CD14-positive monocyte (primary cell): ENCODE data around the gene SH2D3C. TPM values are rescaled to one million over a fixed set of nuclear protein-coding genes. Genes with fewer than 3 reads are reported as not detected.

Source experiments
- DNase-seq, 3 donors: peaks; one replicate each; pipeline ENCODE4 v3.0.0-alpha.2; 2011 to 2022
- H2AFZ ChIP-seq: 2 replicates; pipeline ENCODE4 v1.6.0; 2012; ENCODE audit warnings: mild to moderate bottlenecking, low read depth, low read length, inconsistent platforms; ENCODE audit not compliant: insufficient read depth, poor library complexity, severe bottlenecking
- H3K27ac ChIP-seq, 2 donors: 1 replicate in 1 of 2; 2 replicates in 1 of 2; pipeline ENCODE4 v1.5.1; 2012 to 2013; ENCODE audit warnings: low read length in 2 of 2, control low read depth in 1 of 2, inconsistent platforms in 1 of 2, low read depth in 1 of 2, mild to moderate bottlenecking in 1 of 2
- H3K27me3 ChIP-seq, 2 donors: one replicate each; pipeline versions ENCODE4 v1.6.0 to v1.6.1; 2011 to 2013; ENCODE audit warnings: low read length in 2 of 2; ENCODE audit not compliant: control insufficient read depth in 2 of 2, insufficient read depth in 2 of 2
- H3K36me3 ChIP-seq, 2 donors: replicated peaks in 1 of 2; 1 replicate in 1 of 2; 2 replicates in 1 of 2; pipeline versions ENCODE4 v1.5.1 to v1.6.1; 2012 to 2013; ENCODE audit warnings: low read length in 2 of 2, control low read depth in 1 of 2, inconsistent platforms in 1 of 2, mild to moderate bottlenecking in 1 of 2; ENCODE audit not compliant: insufficient read depth in 2 of 2, control insufficient read depth in 1 of 2
- H3K4me1 ChIP-seq, 2 donors: 1 replicate in 1 of 2; 2 replicates in 1 of 2; pipeline versions ENCODE4 v1.5.1 to v1.6.1; 2012 to 2013; ENCODE audit warnings: low read length in 2 of 2, control low read depth in 1 of 2, inconsistent platforms in 1 of 2, mild to moderate bottlenecking in 1 of 2, moderate library complexity in 1 of 2; ENCODE audit not compliant: insufficient read depth in 2 of 2, control insufficient read depth in 1 of 2
- H3K4me2 ChIP-seq: replicated peaks from 2 replicates; pipeline ENCODE3; 2012; ENCODE audit warnings: low read length, moderate library complexity, mild to moderate bottlenecking; ENCODE audit not compliant: poor library complexity, severe bottlenecking; ENCODE audit errors: extremely low read depth
- H3K4me3 ChIP-seq, 3 experiments: fragments of 200-600 bp in 1 of 3; sonication (generic) in 1 of 3; replicated peaks in 1 of 3; 1 replicate in 2 of 3; 2 replicates in 1 of 3; pipeline ENCODE4 v1.5.1; 2011 to 2013; ENCODE audit warnings: low read length in 3 of 3, mild to moderate bottlenecking in 3 of 3, control low read depth in 2 of 3, low read depth in 2 of 3, inconsistent platforms in 1 of 3, moderate library complexity in 1 of 3
- H3K79me2 ChIP-seq: 2 replicates; pipeline ENCODE4 v1.6.0; 2012; ENCODE audit warnings: mild to moderate bottlenecking, control low read depth, inconsistent platforms, low read length, moderate library complexity; ENCODE audit not compliant: insufficient read depth
- H3K9ac ChIP-seq: 2 replicates; pipeline ENCODE4 v1.6.0; 2017; ENCODE audit warnings: low read length, mild to moderate bottlenecking; ENCODE audit not compliant: insufficient read depth, poor library complexity, severe bottlenecking
- H3K9me3 ChIP-seq, 2 donors: replicated peaks in 1 of 2; 1 replicate in 1 of 2; 2 replicates in 1 of 2; pipeline versions ENCODE4 v1.5.1 to v1.6.1; 2012 to 2013; ENCODE audit warnings: low read length in 2 of 2, control low read depth in 1 of 2; ENCODE audit not compliant: control insufficient read depth in 1 of 2, insufficient read depth in 1 of 2
- H4K20me1 ChIP-seq: 2 replicates; pipeline ENCODE4 v1.6.0; 2012; ENCODE audit warnings: mild to moderate bottlenecking, low read length, control low read depth, moderate library complexity; ENCODE audit not compliant: insufficient read depth
- H3K27ac Mint-ChIP-seq, 7 donors: one replicate each; pipeline ENCODE4 v1.8.0; 2020; ENCODE audit warnings: mild to moderate bottlenecking in 7 of 7, mixed read lengths in 7 of 7, moderate library complexity in 6 of 7, inconsistent platforms in 2 of 7
- H3K27me3 Mint-ChIP-seq, 3 donors: one replicate each; pipeline ENCODE4 v1.8.0; 2021 to 2022; ENCODE audit warnings: low read depth in 3 of 3, mild to moderate bottlenecking in 3 of 3, mixed read lengths in 3 of 3, moderate library complexity in 3 of 3, inconsistent platforms in 1 of 3
- H3K36me3 Mint-ChIP-seq, 2 donors: one replicate each; pipeline ENCODE4 v1.8.0; 2020; ENCODE audit warnings: mixed read lengths in 2 of 2, inconsistent platforms in 1 of 2, mild to moderate bottlenecking in 1 of 2
- H3K4me1 Mint-ChIP-seq: one replicate; pipeline ENCODE4 v1.8.0; 2020; ENCODE audit warnings: mild to moderate bottlenecking, mixed read lengths
- H3K4me3 Mint-ChIP-seq, 2 donors: one replicate each; pipeline ENCODE4 v1.8.0; 2020; ENCODE audit warnings: mild to moderate bottlenecking in 2 of 2, mixed read lengths in 2 of 2, moderate library complexity in 1 of 2
- H3K9me3 Mint-ChIP-seq, 7 donors: one replicate each; pipeline ENCODE4 v1.8.0; 2020 to 2022; ENCODE audit warnings: mixed read lengths in 7 of 7, mild to moderate bottlenecking in 6 of 7, moderate library complexity in 6 of 7, inconsistent platforms in 2 of 7
- WGBS: methylation state at CpG from one replicate; pipeline ENCODE4 v1.1.5; 2013; ENCODE audit warnings: missing lambda C conversion rate; ENCODE audit not compliant: insufficient coverage; 5-methylcytosine and 5-hydroxymethylcytosine counted together
- intact Hi-C, 2 donors: fragments of 100-400 bp; cut with micrococcal nuclease; formaldehyde crosslinking; loops; one replicate each; pipeline versions ENCODE4 v1.15.0 to v1.15.1; 2023
- polyA plus RNA-seq, 3 donors: library from polyadenylated mRNA; depleted of rRNA in 1 of 3; unstranded in 2 of 3; stranded (reverse) in 1 of 3; fragments of 300-500 nt in 2 of 3; fragments of >200 nt in 1 of 3; fragmentation: Illumina TruSeq in 2 of 3; gene quantifications; 1 replicate in 2 of 3; 2 replicates in 1 of 3; pipeline ENCODE4 v1.2.3, GENCODE V29; 2012 to 2021
- TF ChIP-seq, protein P1 (sequence below): fragments of 200-600 bp; IDR thresholded peaks from one replicate; pipeline ENCODE4 v1.8.0; 2022; ENCODE audit warnings: antibody characterized with exemption, mild to moderate bottlenecking

Gene SH2D3C
- polyA plus RNA-seq, 3 donors = 11.5 to 47.3 (median 20.5) TPM

DNA sequence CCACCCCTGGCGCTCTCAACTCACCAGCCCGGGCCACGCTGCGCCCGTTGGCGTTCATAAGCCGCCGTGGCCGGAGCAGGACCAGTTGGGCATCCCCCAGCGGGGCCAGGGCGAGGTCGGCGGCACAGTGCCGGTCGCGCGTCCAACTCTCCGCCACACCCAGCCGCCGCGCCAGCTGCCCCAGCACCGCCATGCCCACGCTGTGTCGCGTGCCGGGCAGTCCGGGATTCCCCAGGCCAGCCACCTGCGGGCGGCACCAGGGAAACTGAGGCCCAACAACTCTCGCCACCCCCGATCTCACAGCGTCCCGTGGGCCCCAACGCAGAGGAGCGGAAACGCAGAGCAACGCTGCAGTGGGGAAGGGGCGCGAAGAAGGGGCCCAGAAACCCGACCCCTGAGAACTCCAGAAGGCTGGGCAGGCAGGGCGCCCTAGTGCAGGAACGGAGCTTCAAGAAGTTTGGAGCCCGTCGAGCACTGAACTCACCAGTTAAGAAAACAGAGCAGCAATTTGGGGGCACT, 63.5 kb downstream of the SH2D3C start:
- peak overlapping the region; percentile 42 to 96 (median 90) for H3K4me3 ChIP-seq
- under 1% methylated on average over 44 of the region's 44 CpGs for WGBS
- peak overlapping the region; percentile 26 to 76 for H3K27ac ChIP-seq
- peaks cover 9 to 21% (median 17%) of the 10 kb centered on the region in 3 donors for H3K27me3 Mint-ChIP-seq
- no peaks in the 10 kb centered on the region for H3K9me3 ChIP-seq
- DNase-seq = peak in 2 of 3 donors; percentile 11 to 59
- no peaks in the 10 kb centered on the region for H4K20me1 ChIP-seq
- no peaks in the 10 kb centered on the region for H3K9me3 Mint-ChIP-seq
- peaks cover 26% of the 10 kb centered on the region for H3K4me1 Mint-ChIP-seq
- H2AFZ ChIP-seq = peak overlapping the region; percentile 99
- no peaks in the 10 kb centered on the region for H3K79me2 ChIP-seq
- H3K4me2 ChIP-seq = peak overlapping the region; percentile 98
- peaks cover 0 to 2% of the 10 kb centered on the region in 2 donors for H3K27me3 ChIP-seq
- H3K27ac Mint-ChIP-seq = peak overlapping the region in 6 of 7 donors; percentile 84 to 97 (median 96)
- TF ChIP-seq, protein P1, sequence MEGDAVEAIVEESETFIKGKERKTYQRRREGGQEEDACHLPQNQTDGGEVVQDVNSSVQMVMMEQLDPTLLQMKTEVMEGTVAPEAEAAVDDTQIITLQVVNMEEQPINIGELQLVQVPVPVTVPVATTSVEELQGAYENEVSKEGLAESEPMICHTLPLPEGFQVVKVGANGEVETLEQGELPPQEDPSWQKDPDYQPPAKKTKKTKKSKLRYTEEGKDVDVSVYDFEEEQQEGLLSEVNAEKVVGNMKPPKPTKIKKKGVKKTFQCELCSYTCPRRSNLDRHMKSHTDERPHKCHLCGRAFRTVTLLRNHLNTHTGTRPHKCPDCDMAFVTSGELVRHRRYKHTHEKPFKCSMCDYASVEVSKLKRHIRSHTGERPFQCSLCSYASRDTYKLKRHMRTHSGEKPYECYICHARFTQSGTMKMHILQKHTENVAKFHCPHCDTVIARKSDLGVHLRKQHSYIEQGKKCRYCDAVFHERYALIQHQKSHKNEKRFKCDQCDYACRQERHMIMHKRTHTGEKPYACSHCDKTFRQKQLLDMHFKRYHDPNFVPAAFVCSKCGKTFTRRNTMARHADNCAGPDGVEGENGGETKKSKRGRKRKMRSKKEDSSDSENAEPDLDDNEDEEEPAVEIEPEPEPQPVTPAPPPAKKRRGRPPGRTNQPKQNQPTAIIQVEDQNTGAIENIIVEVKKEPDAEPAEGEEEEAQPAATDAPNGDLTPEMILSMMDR = no peak
- H3K36me3 ChIP-seq = no peaks in the 10 kb centered on the region
- peak overlapping the region; percentile 98 to 99 for H3K4me3 Mint-ChIP-seq
- peaks cover 19 to 31% of the 10 kb centered on the region in 2 donors for H3K4me1 ChIP-seq
- no peaks in the 10 kb centered on the region for H3K36me3 Mint-ChIP-seq
- intact Hi-C loops = no loop called here
- peak overlapping the region; percentile 75 for H3K9ac ChIP-seq

DNA sequence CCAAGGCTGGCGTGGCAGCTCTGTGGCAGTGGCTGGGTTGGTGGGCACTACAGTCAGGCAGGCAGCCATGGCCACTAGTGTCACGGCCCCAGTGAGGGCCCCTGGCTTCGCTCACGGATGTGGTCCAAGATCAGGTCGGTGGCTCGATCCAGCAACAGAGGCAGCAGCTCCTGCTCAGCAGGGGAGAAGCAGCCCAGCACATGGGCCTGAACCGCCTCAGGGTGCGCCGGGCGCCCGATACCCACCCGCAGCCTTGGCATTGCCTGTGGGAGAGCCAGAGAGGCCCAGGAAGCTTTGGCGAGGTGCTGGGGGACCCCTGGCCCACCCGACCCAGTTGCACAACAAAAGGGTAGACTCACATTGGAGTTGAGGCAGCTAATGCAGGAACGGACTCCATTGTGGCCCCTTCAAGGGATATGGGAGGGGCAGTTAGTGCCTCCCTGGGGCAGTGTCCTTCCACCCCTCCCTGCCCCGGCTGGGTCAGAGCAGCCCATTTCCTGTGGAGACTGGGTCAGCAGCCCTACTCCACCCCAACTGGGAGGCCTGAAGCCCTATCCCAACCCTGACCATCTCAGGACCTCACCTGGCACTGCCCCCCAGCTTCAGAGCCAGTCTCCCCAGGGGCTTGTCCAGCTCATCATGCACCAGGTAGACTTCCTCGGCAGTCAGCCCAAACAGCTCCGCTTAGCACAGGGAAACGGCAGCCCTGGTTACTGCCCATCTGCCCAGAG, 64.3 kb downstream of the SH2D3C start:
- Histone ChIP-seq H3K4me3 (peak overlapping the region in 1 of 3 experiments; percentile 42), H3K79me2 (no peaks in the 10 kb centered on the region), H4K20me1 (no peaks in the 10 kb centered on the region), H3K4me1 (peaks cover 19 to 30% of the 10 kb centered on the region in 2 donors), H3K4me2 (peak overlapping the region; percentile 98), H3K27me3 (peaks cover 0 to 2% of the 10 kb centered on the region in 2 donors), H3K9ac (no peak overlapping the region), H2AFZ (no peak overlapping the region), H3K27ac (no peak overlapping the region), H3K9me3 (no peaks in the 10 kb centered on the region), H3K36me3 (no peaks in the 10 kb centered on the region)
- H3K9me3 Mint-ChIP-seq = peaks cover 0 to 1% (median 0%) of the 10 kb centered on the region in 7 donors
- intact Hi-C loops = no loop called here
- peaks cover 11 to 25% (median 15%) of the 10 kb centered on the region in 3 donors for H3K27me3 Mint-ChIP-seq
- no peak for DNase-seq
- peak overlapping the region; percentile 66 to 77 for H3K4me3 Mint-ChIP-seq
- H3K4me1 Mint-ChIP-seq = peaks cover 20% of the 10 kb centered on the region
- TF ChIP-seq, protein P1 = no peak
- WGBS = 88% methylated on average over 15 of the region's 19 CpGs
- peak overlapping the region in 3 of 7 donors; percentile 25 to 74 (median 62) for H3K27ac Mint-ChIP-seq
- no peaks in the 10 kb centered on the region for H3K36me3 Mint-ChIP-seq
